ENCODE measurements around the gene RXRB.

GRCh38 chr6:33189164-33189563 is 11.3 kb downstream of the RXRB start:
- no peak for TF ChIP-seq CTCF (IDR thresholded peaks at IDR 0.05)
- TF ChIP-seq POLR2A (IDR thresholded peaks at IDR 0.05), result no peak
